ENCODE data around the gene ROBO2.

Gene ROBO2

DNA sequence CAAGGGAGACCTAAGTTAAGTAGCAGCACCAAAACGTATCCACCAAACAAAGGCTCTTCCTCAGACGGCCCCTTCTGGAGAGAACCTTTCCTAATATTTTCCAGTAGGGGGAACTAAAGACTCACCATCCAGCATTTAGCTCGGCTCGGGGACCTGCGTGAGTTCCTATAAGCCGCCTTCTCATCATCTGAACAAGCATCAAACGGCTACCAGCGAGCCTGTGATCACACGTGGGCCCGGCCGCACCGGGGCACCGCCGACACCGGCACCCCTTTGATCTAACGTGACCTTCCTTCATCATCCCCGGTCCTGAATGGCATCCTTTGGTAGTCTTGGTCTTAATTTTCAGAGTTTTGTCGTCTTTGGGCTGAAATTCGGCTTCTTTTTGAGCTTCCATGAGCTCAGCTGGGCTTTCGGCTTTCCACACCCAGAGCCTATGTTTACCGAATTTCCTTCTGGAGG is 1.4 kb upstream of the ROBO2 start:
- Histone ChIP-seq H3K4me1 (ENCODE audit: control insufficient read depth, insufficient read depth, low read length) (peaks cover 5% of the 10 kb centered on the region), H3K4me3 (ENCODE audit: low read depth, low read length) (peak overlapping the region; percentile 88), H3K9me3 (ENCODE audit: control insufficient read depth, insufficient read depth, low read length) (no peaks in the 10 kb centered on the region), H3K36me3 (ENCODE audit: control insufficient read depth, insufficient read depth, low read length) (no peaks in the 10 kb centered on the region), H3K9ac (ENCODE audit: low read depth, low read length) (peak overlapping the region; percentile 28), H3K27me3 (ENCODE audit: control insufficient read depth, insufficient read depth, low read length) (peaks cover 28% of the 10 kb centered on the region)

DNA sequence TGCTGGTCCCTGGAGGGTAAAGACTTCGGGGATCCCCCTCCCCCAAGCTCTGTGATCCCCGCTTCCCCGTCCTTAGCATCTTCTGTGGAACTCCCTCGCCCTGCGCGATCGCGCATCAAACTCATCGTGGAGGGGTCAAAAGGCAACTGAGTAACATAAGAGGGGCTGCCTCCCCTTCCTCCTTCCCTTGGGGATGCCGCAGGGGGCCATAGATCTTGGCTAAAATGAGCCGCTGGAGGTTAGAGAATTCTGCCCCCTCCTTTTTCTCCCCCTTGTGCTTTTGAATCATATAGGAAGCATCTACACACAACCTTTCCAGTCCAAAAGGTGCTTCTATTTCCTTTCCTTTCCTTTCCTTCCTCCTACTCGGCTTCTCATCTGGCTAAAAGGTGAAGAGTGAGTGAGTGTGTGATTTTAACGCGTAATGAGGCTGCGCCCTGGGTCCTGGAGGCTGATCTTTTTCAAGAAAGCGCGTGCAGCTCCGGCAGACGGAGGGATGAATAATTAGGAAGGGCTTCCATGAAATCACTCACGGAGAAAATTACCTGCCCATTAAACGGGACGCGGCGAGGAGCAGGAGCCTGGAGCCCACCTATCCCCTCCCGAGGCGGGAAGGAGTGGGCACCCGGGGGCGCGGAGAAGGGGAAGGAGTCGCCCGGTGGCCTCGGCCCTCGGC is 831 bp upstream of the ROBO2 start:
- H3K4me3 ChIP-seq (ENCODE audit: low read depth, low read length), result peak overlapping the region; percentile 88

DNA sequence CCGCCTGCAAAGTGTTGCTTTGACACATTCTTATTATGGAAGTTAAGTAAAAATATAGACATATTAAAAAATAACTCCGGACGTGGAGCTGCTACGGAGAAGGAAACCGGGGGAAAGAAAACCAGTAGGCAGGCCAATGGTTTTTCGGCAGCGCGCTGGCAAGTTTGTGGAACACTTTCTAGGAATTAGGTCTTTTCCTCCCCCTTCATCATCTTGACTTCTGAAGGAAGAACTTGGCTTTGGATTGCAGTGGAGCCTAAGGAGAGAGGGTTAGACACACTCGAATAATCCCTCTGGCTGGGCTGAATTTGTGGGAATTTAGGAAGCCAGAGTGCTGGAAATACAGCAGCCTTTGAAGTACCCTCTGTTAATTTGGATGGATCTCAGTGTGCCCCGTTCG is 317 bp downstream of the ROBO2 start:
- Histone ChIP-seq H3K27me3 (ENCODE audit: control insufficient read depth, insufficient read depth, low read length) (peaks cover 28% of the 10 kb centered on the region), H3K4me1 (ENCODE audit: control insufficient read depth, insufficient read depth, low read length) (peaks cover 5% of the 10 kb centered on the region), H3K9me3 (ENCODE audit: control insufficient read depth, insufficient read depth, low read length) (no peaks in the 10 kb centered on the region), H3K4me3 (ENCODE audit: low read depth, low read length) (peak overlapping the region; percentile 88), H3K9ac (ENCODE audit: low read depth, low read length) (no peak overlapping the region), H3K36me3 (ENCODE audit: control insufficient read depth, insufficient read depth, low read length) (no peaks in the 10 kb centered on the region)

More for the DNA sequence above, 831 bp upstream of the ROBO2 start:
- peak overlapping the region; percentile 42 for H3K9ac ChIP-seq (ENCODE audit: low read depth, low read length)
- no peaks in the 10 kb centered on the region for H3K36me3 ChIP-seq (ENCODE audit: control insufficient read depth, insufficient read depth, low read length)
- peaks cover 5% of the 10 kb centered on the region for H3K4me1 ChIP-seq (ENCODE audit: control insufficient read depth, insufficient read depth, low read length)
- no peaks in the 10 kb centered on the region for H3K9me3 ChIP-seq (ENCODE audit: control insufficient read depth, insufficient read depth, low read length)
- H3K27me3 ChIP-seq (ENCODE audit: control insufficient read depth, insufficient read depth, low read length), result peaks cover 28% of the 10 kb centered on the region

DNA sequence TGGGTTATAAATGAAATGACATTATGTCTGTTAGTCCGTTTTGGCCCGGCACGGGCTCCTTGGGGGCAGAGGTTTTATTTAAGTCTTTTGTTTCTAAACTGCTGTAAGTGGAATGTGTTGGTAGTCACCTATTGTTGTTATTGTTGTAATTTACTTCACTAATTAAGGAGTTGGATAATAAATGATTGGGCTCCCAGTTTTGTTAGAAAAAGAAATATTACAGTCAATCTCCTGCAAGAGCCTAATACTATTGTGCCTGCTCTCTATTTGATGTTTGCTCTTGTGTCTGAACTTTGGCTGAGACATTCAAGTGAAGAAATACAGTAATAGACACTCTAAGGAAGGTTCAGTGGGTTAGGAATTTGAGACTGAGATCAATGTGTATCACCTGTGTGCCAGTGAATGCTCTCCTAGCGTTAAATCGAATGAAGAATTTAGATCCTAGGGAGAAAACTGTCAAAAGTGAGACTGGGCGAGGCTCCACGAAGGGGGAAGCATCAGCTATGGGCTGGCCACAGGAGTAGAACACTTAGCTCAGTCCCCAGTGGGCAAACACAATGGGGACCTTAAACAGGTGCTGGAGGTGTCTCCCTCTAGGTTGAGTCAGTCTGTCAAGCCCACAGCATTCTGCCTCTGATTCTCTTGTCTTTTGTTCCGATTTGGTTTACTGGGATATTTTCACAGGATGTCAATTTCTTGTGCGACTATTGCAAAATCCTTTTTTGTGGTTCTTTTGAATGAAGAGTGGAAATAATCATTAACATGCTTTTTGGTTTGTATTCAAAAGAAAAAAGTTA is 1.2 kb downstream of the ROBO2 start:
- Histone ChIP-seq H3K4me3 (ENCODE audit: low read depth, low read length) (peak overlapping the region; percentile 88), H3K4me1 (ENCODE audit: control insufficient read depth, insufficient read depth, low read length) (peaks cover 5% of the 10 kb centered on the region), H3K9me3 (ENCODE audit: control insufficient read depth, insufficient read depth, low read length) (no peaks in the 10 kb centered on the region), H3K27me3 (ENCODE audit: control insufficient read depth, insufficient read depth, low read length) (peaks cover 28% of the 10 kb centered on the region), H3K36me3 (ENCODE audit: control insufficient read depth, insufficient read depth, low read length) (no peaks in the 10 kb centered on the region), H3K9ac (ENCODE audit: low read depth, low read length) (no peak overlapping the region)

DNA sequence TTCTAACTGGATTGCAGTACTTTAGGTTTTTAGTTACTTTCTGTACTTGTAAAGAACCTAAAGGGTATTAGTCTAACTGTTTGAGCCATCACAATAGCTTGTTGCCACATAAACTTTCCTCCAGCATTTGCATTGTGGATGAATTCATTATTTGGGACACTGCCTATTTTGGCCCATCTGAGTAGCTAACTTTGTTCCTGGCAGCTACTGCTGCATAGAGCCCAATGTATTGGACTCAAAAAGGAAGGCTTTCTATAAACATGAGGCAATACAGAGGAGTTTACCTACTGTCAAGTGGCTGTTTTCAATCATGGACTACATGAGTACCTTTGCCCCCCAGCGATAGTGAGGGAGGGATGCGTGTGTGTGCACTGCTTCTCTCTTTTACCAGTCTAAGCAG is 1.9 kb downstream of the ROBO2 start:
- Histone ChIP-seq H3K9ac (ENCODE audit: low read depth, low read length) (no peak overlapping the region), H3K27me3 (ENCODE audit: control insufficient read depth, insufficient read depth, low read length) (peaks cover 28% of the 10 kb centered on the region), H3K36me3 (ENCODE audit: control insufficient read depth, insufficient read depth, low read length) (no peaks in the 10 kb centered on the region), H3K9me3 (ENCODE audit: control insufficient read depth, insufficient read depth, low read length) (no peaks in the 10 kb centered on the region), H3K4me3 (ENCODE audit: low read depth, low read length) (no peak overlapping the region), H3K4me1 (ENCODE audit: control insufficient read depth, insufficient read depth, low read length) (peaks cover 5% of the 10 kb centered on the region)

DNA sequence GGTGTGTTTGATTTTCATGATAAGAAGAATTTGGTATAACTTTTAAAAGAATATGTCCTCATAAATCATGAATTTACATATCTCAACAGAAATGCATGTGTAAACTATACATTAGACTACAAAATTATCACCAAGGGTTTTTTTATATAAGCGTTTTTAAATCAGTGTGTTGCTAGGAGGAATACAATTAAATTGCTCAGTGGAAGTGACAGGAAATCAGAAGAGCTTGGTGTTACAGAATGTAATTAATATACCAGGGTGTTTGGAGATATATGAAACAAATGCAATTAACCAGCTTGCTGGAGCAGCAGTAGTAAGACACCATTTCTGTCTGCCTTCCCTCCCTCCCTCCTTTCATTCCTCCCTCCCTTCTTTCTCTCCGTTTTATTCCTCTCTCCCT is 2.4 kb downstream of the ROBO2 start:
- Histone ChIP-seq H3K27me3 (ENCODE audit: control insufficient read depth, insufficient read depth, low read length) (peaks cover 28% of the 10 kb centered on the region), H3K9ac (ENCODE audit: low read depth, low read length) (no peak overlapping the region), H3K36me3 (ENCODE audit: control insufficient read depth, insufficient read depth, low read length) (no peaks in the 10 kb centered on the region), H3K9me3 (ENCODE audit: control insufficient read depth, insufficient read depth, low read length) (no peaks in the 10 kb centered on the region), H3K4me3 (ENCODE audit: low read depth, low read length) (no peak overlapping the region), H3K4me1 (ENCODE audit: control insufficient read depth, insufficient read depth, low read length) (peaks cover 5% of the 10 kb centered on the region)

DNA sequence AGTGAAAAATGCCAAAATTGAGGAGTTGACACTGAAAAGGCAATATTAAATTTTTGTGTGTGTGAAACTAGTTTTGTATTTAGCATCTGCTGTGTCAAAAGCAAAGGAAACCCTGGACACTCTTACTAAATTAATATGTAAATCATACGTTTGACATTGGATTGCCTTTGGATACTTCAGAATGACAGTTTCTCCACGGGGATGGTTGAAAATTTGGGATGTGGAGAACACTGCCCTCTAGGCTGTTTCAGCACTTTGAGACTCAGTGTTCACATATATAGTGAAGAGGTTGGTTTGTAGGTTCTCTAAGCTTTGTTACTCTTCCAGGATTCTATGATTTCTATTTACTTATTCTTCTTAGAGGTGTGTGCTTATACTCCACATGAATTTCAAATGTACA is 3.0 kb downstream of the ROBO2 start:
- Histone ChIP-seq H3K36me3 (ENCODE audit: control insufficient read depth, insufficient read depth, low read length) (no peaks in the 10 kb centered on the region), H3K4me3 (ENCODE audit: low read depth, low read length) (no peak overlapping the region), H3K27me3 (ENCODE audit: control insufficient read depth, insufficient read depth, low read length) (peaks cover 28% of the 10 kb centered on the region), H3K9ac (ENCODE audit: low read depth, low read length) (no peak overlapping the region), H3K9me3 (ENCODE audit: control insufficient read depth, insufficient read depth, low read length) (no peaks in the 10 kb centered on the region), H3K4me1 (ENCODE audit: control insufficient read depth, insufficient read depth, low read length) (peaks cover 5% of the 10 kb centered on the region)

DNA sequence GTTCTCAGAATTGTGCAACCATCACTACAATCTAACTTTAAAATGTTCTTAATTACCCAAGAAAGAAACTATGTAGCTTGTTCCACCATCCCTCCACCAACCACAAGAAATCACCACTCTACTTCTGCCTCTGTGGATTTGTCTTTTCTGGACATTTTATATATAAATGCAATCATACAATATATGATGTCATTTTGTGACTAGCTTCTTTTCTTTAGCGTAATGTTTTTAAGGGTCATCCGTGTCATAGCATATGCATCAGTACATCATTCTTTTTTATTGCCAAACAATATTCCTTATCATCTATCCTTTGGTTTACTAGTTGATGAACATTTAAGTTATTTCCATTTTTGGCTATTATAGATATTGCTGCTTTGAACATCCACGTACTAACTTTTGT is 5.8 kb downstream of the ROBO2 start:
- no peaks in the 10 kb centered on the region for H3K36me3 ChIP-seq (ENCODE audit: control insufficient read depth, insufficient read depth, low read length)
- no peak overlapping the region for H3K4me3 ChIP-seq (ENCODE audit: low read depth, low read length)
- H3K4me1 ChIP-seq (ENCODE audit: control insufficient read depth, insufficient read depth, low read length), result peaks cover 5% of the 10 kb centered on the region
- H3K9me3 ChIP-seq (ENCODE audit: control insufficient read depth, insufficient read depth, low read length), result no peaks in the 10 kb centered on the region
- H3K27me3 ChIP-seq (ENCODE audit: control insufficient read depth, insufficient read depth, low read length), result peaks cover 21% of the 10 kb centered on the region
- no peak overlapping the region for H3K9ac ChIP-seq (ENCODE audit: low read depth, low read length)

DNA sequence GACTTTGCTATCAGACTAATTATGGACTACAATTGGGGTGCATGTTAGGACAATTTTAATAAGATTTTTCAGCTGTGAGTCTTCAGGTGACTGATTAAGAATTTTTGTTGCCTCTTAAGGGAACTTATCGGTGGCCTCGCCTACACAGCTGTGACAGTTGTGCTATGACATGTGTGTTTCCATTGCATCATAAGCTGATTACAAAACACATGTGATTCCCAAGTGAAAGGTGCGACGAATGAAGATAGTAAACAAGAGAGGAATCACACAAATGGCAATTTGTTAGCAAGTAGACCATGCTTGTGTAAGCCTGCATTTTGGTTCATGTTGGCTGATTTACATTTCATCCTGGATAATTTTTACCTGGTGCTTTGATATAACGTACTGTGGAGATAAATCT is 8.3 kb downstream of the ROBO2 start:
- no peaks in the 10 kb centered on the region for H3K36me3 ChIP-seq (ENCODE audit: control insufficient read depth, insufficient read depth, low read length)
- no peaks in the 10 kb centered on the region for H3K9me3 ChIP-seq (ENCODE audit: control insufficient read depth, insufficient read depth, low read length)
- H3K4me1 ChIP-seq (ENCODE audit: control insufficient read depth, insufficient read depth, low read length), result no peaks in the 10 kb centered on the region
- H3K4me3 ChIP-seq (ENCODE audit: low read depth, low read length), result no peak overlapping the region
- H3K27me3 ChIP-seq (ENCODE audit: control insufficient read depth, insufficient read depth, low read length), result no peaks in the 10 kb centered on the region
- H3K9ac ChIP-seq (ENCODE audit: low read depth, low read length), result no peak overlapping the region

DNA sequence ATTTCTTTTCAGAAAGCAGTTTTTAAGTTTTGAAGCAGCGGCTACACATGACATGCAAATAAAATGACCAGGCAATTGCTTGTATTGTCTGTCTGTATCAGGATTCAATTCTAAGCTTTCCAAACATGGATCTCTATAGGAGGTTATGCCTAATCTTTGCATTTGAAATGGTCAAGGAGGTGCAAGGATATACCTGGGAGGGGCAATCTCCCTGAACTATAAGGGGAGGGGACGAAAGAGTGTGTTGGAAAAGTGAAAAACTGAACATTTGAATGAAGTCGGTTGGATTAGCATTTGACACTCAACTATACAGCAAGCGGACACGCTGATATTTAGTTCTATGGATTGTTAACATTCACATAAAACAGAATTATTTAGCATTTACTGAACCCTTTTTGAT is 11.7 kb downstream of the ROBO2 start:
- Histone ChIP-seq H3K9ac (ENCODE audit: low read depth, low read length) (no peak overlapping the region), H3K4me3 (ENCODE audit: low read depth, low read length) (no peak overlapping the region), H3K4me1 (ENCODE audit: control insufficient read depth, insufficient read depth, low read length) (no peaks in the 10 kb centered on the region), H3K9me3 (ENCODE audit: control insufficient read depth, insufficient read depth, low read length) (no peaks in the 10 kb centered on the region), H3K36me3 (ENCODE audit: control insufficient read depth, insufficient read depth, low read length) (no peaks in the 10 kb centered on the region), H3K27me3 (ENCODE audit: control insufficient read depth, insufficient read depth, low read length) (no peaks in the 10 kb centered on the region)

DNA sequence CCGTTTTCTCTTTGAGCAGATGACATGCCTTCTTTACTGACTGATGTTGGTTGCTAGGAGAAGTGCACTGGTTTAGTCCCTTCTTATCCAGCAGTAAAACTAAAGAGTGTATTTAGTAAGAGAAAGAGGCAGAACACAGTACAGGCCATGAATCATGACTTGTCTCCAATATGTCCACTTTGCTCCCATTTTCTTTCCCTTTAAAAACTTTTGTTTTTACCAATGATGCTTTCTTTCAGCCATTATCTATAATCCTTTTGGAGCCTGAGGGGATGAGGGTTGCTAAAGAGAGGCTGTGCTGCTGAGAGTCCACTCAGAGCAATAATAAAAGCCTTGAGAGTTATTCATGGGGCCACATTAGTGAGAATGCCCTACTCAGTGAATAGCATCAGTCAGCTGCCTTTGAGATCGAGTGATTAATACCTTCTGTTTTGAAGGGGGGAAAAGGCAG is 12.2 kb downstream of the ROBO2 start:
- no peak overlapping the region for H3K9ac ChIP-seq (ENCODE audit: low read depth, low read length)
- H3K4me3 ChIP-seq (ENCODE audit: low read depth, low read length), result no peak overlapping the region
- no peaks in the 10 kb centered on the region for H3K36me3 ChIP-seq (ENCODE audit: control insufficient read depth, insufficient read depth, low read length)
- no peaks in the 10 kb centered on the region for H3K27me3 ChIP-seq (ENCODE audit: control insufficient read depth, insufficient read depth, low read length)
- H3K9me3 ChIP-seq (ENCODE audit: control insufficient read depth, insufficient read depth, low read length), result no peaks in the 10 kb centered on the region
- no peaks in the 10 kb centered on the region for H3K4me1 ChIP-seq (ENCODE audit: control insufficient read depth, insufficient read depth, low read length)

Measured in iPS-15b (cell line).